ENCODE measurements around the gene RPRD1A.

- TF ChIP-seq MAFK (IDR thresholded peaks at IDR 0.05; ENCODE audit: low read depth, low read length), result no peak
- TF ChIP-seq CTCF (conservative IDR thresholded peaks at IDR 0.05; ENCODE audit: low read depth, low read length), result no peak
- TF ChIP-seq SMC3 (IDR thresholded peaks at IDR 0.05; ENCODE audit: low read depth, low read length), result no peak
- TF ChIP-seq POLR2A (IDR thresholded peaks at IDR 0.05; ENCODE audit: low read depth, low read length), result no peak
- no peak for TF ChIP-seq RAD21 (IDR thresholded peaks at IDR 0.05; ENCODE audit: low read length)
- TF ChIP-seq CEBPB (IDR thresholded peaks at IDR 0.05; ENCODE audit: low read depth, low read length), result no peak
- no peak for TF ChIP-seq ELK1 (IDR thresholded peaks at IDR 0.05; ENCODE audit: borderline replicate concordance, low read depth, low read length)
- no peak for TF ChIP-seq BHLHE40 (IDR thresholded peaks at IDR 0.05; ENCODE audit: low read depth, low read length)
- TF ChIP-seq MAZ (IDR thresholded peaks at IDR 0.05; ENCODE audit: borderline replicate concordance, low read depth, low read length), result no peak
Observed at GRCh38 chr18:36074435-36074834, 7.1 kb upstream of the RPRD1A start.

Data from IMR-90 (cell line).